Caki2 (cell line): ENCODE measurements around the gene KRTAP5-1. TPM values are rescaled to one million over a fixed set of nuclear protein-coding genes. Genes with fewer than 3 reads are reported as not detected.
"Not testable (repeated sequence)": the region's sequence is repeated elsewhere in the genome, so short reads cannot be mapped to it uniquely, and the experiment has no call there.

Experiments
- DNase-seq: peaks from one replicate; pipeline ENCODE4 v3.0.0-alpha.2; 2015; ENCODE audit warnings: low read depth
- in situ Hi-C: cut with HindIII; loops from 2 replicates; pipeline ENCODE4 v1.10.0; 2016; ENCODE audit warnings: low sequenced_read_pairs, low pct_unique_long_range_greater_than_20kb, mixed read lengths
- total RNA-seq: library from RNA; depleted of rRNA; stranded (reverse); fragments of >200 nt; shearing (Covaris generic); gene quantifications from 2 replicates; pipeline ENCODE4 v1.2.3, GENCODE V29; 2014; ENCODE audit warnings: low replicate concordance; rRNA removed

KRTAP5-1 gene
- total RNA-seq: not detected in 2 replicates

GRCh38 chr11:1584661-1585370 is at the start of gene KRTAP5-1:
KRTAP5-1 (minus strand) TSS chr11:1585283; CDS start chr11:1585249, 34 bp downstream.
- in situ Hi-C loops, DNase-seq: not testable (repeated sequence)

GRCh38 chr11:1633864-1634263 is 48.8 kb upstream of the KRTAP5-1 start:
- no peak for DNase-seq
- in situ Hi-C loops: loop anchor here (10.0 kb wide), 1 partner anchor 99 kb away; no protein-coding TSS in a partner anchor

- in situ Hi-C loops: loop anchor here (10.0 kb wide), 1 partner anchor 97 kb away; no protein-coding TSS in a partner anchor
- no peak for DNase-seq
Measured at GRCh38 chr11:1632053-1632714, 47.1 kb upstream of the KRTAP5-1 start.

GRCh38 chr11:1631066-1631568 is 46.0 kb upstream of the KRTAP5-1 start:
- no peak for DNase-seq
- in situ Hi-C loops: loop anchor here (10.0 kb wide), 1 partner anchor 96 kb away; no protein-coding TSS in a partner anchor

GRCh38 chr11:1630271-1630670 is 45.2 kb upstream of the KRTAP5-1 start:
- no peak for DNase-seq
- in situ Hi-C loops: loop anchor here (10.0 kb wide), 1 partner anchor 95 kb away; no protein-coding TSS in a partner anchor

- no peak for DNase-seq
- in situ Hi-C loops: loop anchor here (10.0 kb wide), 1 partner anchor 95 kb away; no protein-coding TSS in a partner anchor
Measured at GRCh38 chr11:1629326-1630185, 44.5 kb upstream of the KRTAP5-1 start, which contains the start of gene KRTAP5-5. KRTAP5-5 (plus strand) TSS chr11:1629775; CDS start chr11:1629841, 66 bp downstream.

GRCh38 chr11:1628506-1629325 is 43.6 kb upstream of the KRTAP5-1 start:
- no peak for DNase-seq
- in situ Hi-C loops: no loop called here

- in situ Hi-C loops: no loop called here
- DNase-seq: no peak
Measured at GRCh38 chr11:1625541-1625940, 40.5 kb upstream of the KRTAP5-1 start.

GRCh38 chr11:1624621-1625020 is 39.5 kb upstream of the KRTAP5-1 start:
- in situ Hi-C loops: no loop called here
- DNase-seq: no peak

- in situ Hi-C loops: no loop called here
- no peak for DNase-seq
Measured at GRCh38 chr11:1623716-1624115, 38.6 kb upstream of the KRTAP5-1 start.

- in situ Hi-C loops: no loop called here
- DNase-seq: no peak
Measured at GRCh38 chr11:1622086-1622485, 37.0 kb upstream of the KRTAP5-1 start, which contains the start of gene KRTAP5-4. KRTAP5-4 (minus strand) TSS chr11:1622138; CDS start chr11:1622093, 45 bp downstream.

- in situ Hi-C loops: no loop called here
Measured at GRCh38 chr11:1619449-1619848, 34.4 kb upstream of the KRTAP5-1 start.

GRCh38 chr11:1618231-1618630 is 33.1 kb upstream of the KRTAP5-1 start:
- in situ Hi-C loops: no loop called here
- DNase-seq: no peak

More at GRCh38 chr11:1619449-1619848, 34.4 kb upstream of the KRTAP5-1 start:
- no peak for DNase-seq

GRCh38 chr11:1608363-1608762 is 23.3 kb upstream of the KRTAP5-1 start, which contains the start of gene KRTAP5-3:
KRTAP5-3 (minus strand) TSS chr11:1608463; CDS start chr11:1608385, 78 bp downstream.
- in situ Hi-C loops: no loop called here
- no peak for DNase-seq

- in situ Hi-C loops, DNase-seq: not testable (repeated sequence)
Measured at GRCh38 chr11:1607901-1608300, 22.8 kb upstream of the KRTAP5-1 start.

- DNase-seq, in situ Hi-C loops: not testable (repeated sequence)
Measured at GRCh38 chr11:1607156-1607845, 22.2 kb upstream of the KRTAP5-1 start.
